MM.1S (cell line): Measurements from ENCODE around the gene COMP.

Experiments
- DNase-seq: peaks from one replicate; pipeline ENCODE4 v3.0.0-alpha.2; 2015
- H2AFZ ChIP-seq: fragments of 300-600 bp; sonication (generic); 2 replicates; pipeline ENCODE4 v1.6.0; 2016; ENCODE audit warnings: antibody characterized with exemption, low read length
- H3F3A ChIP-seq: fragments of 300-600 bp; sonication (generic); 2 replicates; pipeline ENCODE4 v1.6.1; 2016; ENCODE audit warnings: mild to moderate bottlenecking, antibody characterized with exemption, low read length, moderate library complexity, mixed read lengths; ENCODE audit not compliant: insufficient read depth
- H3K27ac ChIP-seq: fragments of 300-600 bp; sonication (generic); 2 replicates; pipeline ENCODE4 v1.5.1; 2016; ENCODE audit warnings: mild to moderate bottlenecking, low read length
- H3K27me3 ChIP-seq: fragments of 300-600 bp; sonication (generic); replicated peaks from 2 replicates; pipeline ENCODE4 v1.6.0; 2016; ENCODE audit warnings: low read length; ENCODE audit not compliant: insufficient read depth
- H3K36me3 ChIP-seq: fragments of 300-600 bp; sonication (generic); replicated peaks from 2 replicates; pipeline ENCODE4 v1.6.1; 2016; ENCODE audit warnings: mild to moderate bottlenecking, low read length, mixed read lengths; ENCODE audit not compliant: insufficient read depth
- H3K4me1 ChIP-seq: fragments of 300-600 bp; sonication (generic); 2 replicates; pipeline ENCODE4 v1.6.1; 2016; ENCODE audit warnings: low read length, mixed read lengths
- H3K4me2 ChIP-seq: fragments of 300-600 bp; sonication (generic); 2 replicates; pipeline ENCODE4 v1.6.0; 2016; ENCODE audit warnings: low read depth, low read length
- H3K4me3 ChIP-seq: fragments of 300-600 bp; sonication (generic); 2 replicates; pipeline ENCODE4 v1.5.1; 2016; ENCODE audit warnings: low read length, mixed read lengths
- H3K79me2 ChIP-seq: fragments of 300-600 bp; sonication (generic); 2 replicates; pipeline ENCODE4 v1.6.1; 2016; ENCODE audit warnings: mixed run types, low read length, mixed read lengths
- H3K9ac ChIP-seq: fragments of 300-600 bp; sonication (generic); 2 replicates; pipeline ENCODE4 v1.6.1; 2016; ENCODE audit warnings: low read length, mixed read lengths
- H3K9me2 ChIP-seq: fragments of 300-600 bp; sonication (generic); replicated peaks from 2 replicates; pipeline ENCODE4 v1.6.1; 2016; ENCODE audit warnings: mild to moderate bottlenecking, low read length, mixed read lengths; ENCODE audit not compliant: insufficient read depth
- H3K9me3 ChIP-seq: fragments of 300-600 bp; sonication (generic); replicated peaks from 2 replicates; pipeline ENCODE4 v1.6.1; 2016; ENCODE audit warnings: mild to moderate bottlenecking, low read length, mixed read lengths; ENCODE audit not compliant: insufficient read depth
- H4K20me1 ChIP-seq: fragments of 300-600 bp; sonication (generic); 2 replicates; pipeline ENCODE4 v1.6.1; 2016; ENCODE audit warnings: mild to moderate bottlenecking, low read length, moderate library complexity, mixed read lengths; ENCODE audit not compliant: insufficient read depth
- EZH2 ChIP-seq: fragments of 300-600 bp; sonication (generic); optimal IDR thresholded peaks from 2 replicates; pipeline ENCODE3; 2017; ENCODE audit warnings: low read depth, mild to moderate bottlenecking, antibody characterized with exemption, low read length, mixed read lengths
- EZH2phosphoT487 ChIP-seq: fragments of 300-600 bp; sonication (generic); IDR thresholded peaks from 2 replicates; pipeline ENCODE4 v1.6.1; 2018; ENCODE audit warnings: antibody characterized with exemption, low read length
- TF ChIP-seq, protein P1 (sequence below): fragments of 300-600 bp; sonication (generic); IDR thresholded peaks from 2 replicates; pipeline ENCODE4 v1.5.1; 2016; ENCODE audit warnings: antibody characterized with exemption, low read length, mixed read lengths

The COMP gene

GRCh38 chr19:18795540-18795939 lies 4.4 kb upstream of the COMP start:
- H3K79me2 ChIP-seq = no peaks in the 10 kb centered on the region
- no peaks in the 10 kb centered on the region for H3K9me3 ChIP-seq
- H3F3A ChIP-seq = no peaks in the 10 kb centered on the region
- no peaks in the 10 kb centered on the region for H3K36me3 ChIP-seq
- no peak overlapping the region for H3K27ac ChIP-seq
- H3K4me2 ChIP-seq = no peak overlapping the region
- no peaks in the 10 kb centered on the region for H3K9me2 ChIP-seq
- TF ChIP-seq EZH2phosphoT487 (no peak), EZH2 (no peak)
- TF ChIP-seq, protein P1, sequence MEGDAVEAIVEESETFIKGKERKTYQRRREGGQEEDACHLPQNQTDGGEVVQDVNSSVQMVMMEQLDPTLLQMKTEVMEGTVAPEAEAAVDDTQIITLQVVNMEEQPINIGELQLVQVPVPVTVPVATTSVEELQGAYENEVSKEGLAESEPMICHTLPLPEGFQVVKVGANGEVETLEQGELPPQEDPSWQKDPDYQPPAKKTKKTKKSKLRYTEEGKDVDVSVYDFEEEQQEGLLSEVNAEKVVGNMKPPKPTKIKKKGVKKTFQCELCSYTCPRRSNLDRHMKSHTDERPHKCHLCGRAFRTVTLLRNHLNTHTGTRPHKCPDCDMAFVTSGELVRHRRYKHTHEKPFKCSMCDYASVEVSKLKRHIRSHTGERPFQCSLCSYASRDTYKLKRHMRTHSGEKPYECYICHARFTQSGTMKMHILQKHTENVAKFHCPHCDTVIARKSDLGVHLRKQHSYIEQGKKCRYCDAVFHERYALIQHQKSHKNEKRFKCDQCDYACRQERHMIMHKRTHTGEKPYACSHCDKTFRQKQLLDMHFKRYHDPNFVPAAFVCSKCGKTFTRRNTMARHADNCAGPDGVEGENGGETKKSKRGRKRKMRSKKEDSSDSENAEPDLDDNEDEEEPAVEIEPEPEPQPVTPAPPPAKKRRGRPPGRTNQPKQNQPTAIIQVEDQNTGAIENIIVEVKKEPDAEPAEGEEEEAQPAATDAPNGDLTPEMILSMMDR = no peak
- DNase-seq = no peak
- no peak overlapping the region for H3K9ac ChIP-seq
- H3K4me3 ChIP-seq = no peak overlapping the region
- H2AFZ ChIP-seq = no peak overlapping the region
- H3K4me1 ChIP-seq = no peaks in the 10 kb centered on the region
- H4K20me1 ChIP-seq = no peaks in the 10 kb centered on the region
- H3K27me3 ChIP-seq = peaks cover 89% of the 10 kb centered on the region

GRCh38 chr19:18794692-18795091 lies 3.6 kb upstream of the COMP start:
- Histone ChIP-seq H3K36me3 (no peaks in the 10 kb centered on the region), H3K9ac (no peak overlapping the region), H3K9me3 (no peaks in the 10 kb centered on the region), H3K9me2 (no peaks in the 10 kb centered on the region), H3K4me2 (no peak overlapping the region), H3K27ac (no peak overlapping the region), H3F3A (no peaks in the 10 kb centered on the region), H4K20me1 (no peaks in the 10 kb centered on the region), H3K4me1 (no peaks in the 10 kb centered on the region), H3K4me3 (no peak overlapping the region), H3K79me2 (no peaks in the 10 kb centered on the region), H3K27me3 (peaks cover 89% of the 10 kb centered on the region), H2AFZ (no peak overlapping the region)
- no peak for DNase-seq
- TF ChIP-seq EZH2phosphoT487 = no peak
- TF ChIP-seq, protein P1 = no peak
- no peak for TF ChIP-seq EZH2

DNA sequence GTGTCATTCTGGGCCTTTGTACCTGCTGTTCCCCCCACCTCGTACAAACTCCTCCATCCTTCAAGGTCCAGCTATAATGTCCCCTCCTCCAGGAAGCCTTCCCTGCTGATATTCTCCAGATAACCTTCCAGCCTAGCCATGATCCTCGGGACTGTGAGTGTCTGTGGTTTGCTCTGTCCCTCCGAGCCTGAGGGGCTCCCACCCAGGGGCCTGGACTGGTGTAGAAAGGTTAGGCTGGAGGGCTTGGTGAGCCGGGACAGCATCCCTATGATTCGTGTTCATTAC lies 2.9 kb upstream of the COMP start:
- no peak overlapping the region for H3K4me2 ChIP-seq
- H4K20me1 ChIP-seq = no peaks in the 10 kb centered on the region
- TF ChIP-seq, protein P1 = no peak
- TF ChIP-seq EZH2phosphoT487 (no peak), EZH2 (no peak)
- H2AFZ ChIP-seq = no peak overlapping the region
- no peaks in the 10 kb centered on the region for H3K4me1 ChIP-seq
- no peaks in the 10 kb centered on the region for H3K36me3 ChIP-seq
- no peak overlapping the region for H3K9ac ChIP-seq
- no peak overlapping the region for H3K4me3 ChIP-seq
- no peaks in the 10 kb centered on the region for H3K9me3 ChIP-seq
- no peaks in the 10 kb centered on the region for H3K79me2 ChIP-seq
- peaks cover 91% of the 10 kb centered on the region for H3K27me3 ChIP-seq
- H3K9me2 ChIP-seq = no peaks in the 10 kb centered on the region
- H3F3A ChIP-seq = no peaks in the 10 kb centered on the region
- no peak overlapping the region for H3K27ac ChIP-seq
- no peak for DNase-seq
